ENCODE measurements around the gene ANKS1A. TPM values are rescaled to one million over a fixed set of nuclear protein-coding genes. Genes with fewer than 3 reads are reported as not detected.
A peak's percentile ranks its signal among the peaks of the same experiment; 100 is the strongest.

Gene ANKS1A
- polyA plus RNA-seq, 3 donors = 1.7 to 8.0 (median 3.1) TPM

- 97% methylated on average over 10 of the region's 10 CpGs for WGBS (ENCODE audit: insufficient coverage)
- H3K9ac ChIP-seq (ENCODE audit: insufficient read depth, low read length, poor library complexity, severe bottlenecking) = no peak overlapping the region
Observed at GRCh38 chr6:35090734-35091133, 201.7 kb downstream of the ANKS1A start.

GRCh38 chr6:35091346-35092083, 202.5 kb downstream of the ANKS1A start:
- no peak overlapping the region for H3K4me3 Mint-ChIP-seq
- H3K27ac Mint-ChIP-seq = peak overlapping the region in 2 of 7 donors; percentile 22 to 32
- H3K4me1 ChIP-seq (ENCODE audit: control insufficient read depth in 1 of 2, insufficient read depth in 2 of 2, low read length in 2 of 2) = no peaks in the 10 kb centered on the region
- no peak for TF ChIP-seq CTCF (IDR thresholded peaks at IDR 0.05)
- no peaks in the 10 kb centered on the region for H3K9me3 Mint-ChIP-seq
- H3K4me2 ChIP-seq (replicated peaks; ENCODE audit: extremely low read depth, low read length, poor library complexity, severe bottlenecking) = no peak overlapping the region
- WGBS (ENCODE audit: insufficient coverage) = 96% methylated on average over 14 of the region's 18 CpGs
- peaks cover 46 to 55% of the 10 kb centered on the region in 2 donors for H3K36me3 ChIP-seq (replicated peaks in 1 of 2; ENCODE audit: control insufficient read depth in 1 of 2, insufficient read depth in 2 of 2, low read length in 2 of 2)
- no peaks in the 10 kb centered on the region for H4K20me1 ChIP-seq (ENCODE audit: insufficient read depth, low read length)
- peaks cover 0 to 1% (median 0%) of the 10 kb centered on the region in 3 donors for H3K27me3 Mint-ChIP-seq (ENCODE audit: low read depth in 3 of 3)
- H3K36me3 Mint-ChIP-seq = peaks cover 45 to 48% of the 10 kb centered on the region in 2 donors
- no peak for DNase-seq
- no peaks in the 10 kb centered on the region for H3K4me1 Mint-ChIP-seq
- H2AFZ ChIP-seq (ENCODE audit: insufficient read depth, low read depth, low read length, poor library complexity, severe bottlenecking) = no peak overlapping the region
- H3K9ac ChIP-seq (ENCODE audit: insufficient read depth, low read length, poor library complexity, severe bottlenecking) = no peak overlapping the region
- intact Hi-C loops (cut with micrococcal nuclease) = no loop called here
- H3K4me3 ChIP-seq (replicated peaks in 1 of 3; ENCODE audit: low read depth in 2 of 3, low read length in 3 of 3) = no peak overlapping the region
- no peaks in the 10 kb centered on the region for H3K9me3 ChIP-seq (replicated peaks in 1 of 2; ENCODE audit: control insufficient read depth in 1 of 2, insufficient read depth in 1 of 2, low read length in 2 of 2)
- no peak overlapping the region for H3K27ac ChIP-seq (ENCODE audit: low read depth in 1 of 2, low read length in 2 of 2)
- no peaks in the 10 kb centered on the region for H3K79me2 ChIP-seq (ENCODE audit: insufficient read depth, low read length)
- no peaks in the 10 kb centered on the region for H3K27me3 ChIP-seq (ENCODE audit: control insufficient read depth in 2 of 2, insufficient read depth in 2 of 2, low read length in 2 of 2)

More at GRCh38 chr6:35090734-35091133, 201.7 kb downstream of the ANKS1A start:
- H3K4me3 Mint-ChIP-seq = no peak overlapping the region
- Histone ChIP-seq H3K79me2 (ENCODE audit: insufficient read depth, low read length) (no peaks in the 10 kb centered on the region), H3K4me3 (replicated peaks in 1 of 3; ENCODE audit: low read depth in 2 of 3, low read length in 3 of 3) (no peak overlapping the region), H3K27ac (ENCODE audit: low read depth in 1 of 2, low read length in 2 of 2) (no peak overlapping the region), H3K4me2 (replicated peaks; ENCODE audit: extremely low read depth, low read length, poor library complexity, severe bottlenecking) (no peak overlapping the region), H3K4me1 (ENCODE audit: control insufficient read depth in 1 of 2, insufficient read depth in 2 of 2, low read length in 2 of 2) (no peaks in the 10 kb centered on the region), H3K9me3 (replicated peaks in 1 of 2; ENCODE audit: control insufficient read depth in 1 of 2, insufficient read depth in 1 of 2, low read length in 2 of 2) (no peaks in the 10 kb centered on the region), H3K36me3 (replicated peaks in 1 of 2; ENCODE audit: control insufficient read depth in 1 of 2, insufficient read depth in 2 of 2, low read length in 2 of 2) (peaks cover 53 to 63% of the 10 kb centered on the region in 2 donors), H2AFZ (ENCODE audit: insufficient read depth, low read depth, low read length, poor library complexity, severe bottlenecking) (no peak overlapping the region), H3K27me3 (ENCODE audit: control insufficient read depth in 2 of 2, insufficient read depth in 2 of 2, low read length in 2 of 2) (no peaks in the 10 kb centered on the region), H4K20me1 (ENCODE audit: insufficient read depth, low read length) (no peaks in the 10 kb centered on the region)
- H3K27ac Mint-ChIP-seq = no peak overlapping the region
- H3K36me3 Mint-ChIP-seq = peaks cover 51 to 55% of the 10 kb centered on the region in 2 donors
- no peak for DNase-seq
- H3K27me3 Mint-ChIP-seq (ENCODE audit: low read depth in 3 of 3) = peaks cover 0 to 1% (median 0%) of the 10 kb centered on the region in 3 donors
- TF ChIP-seq CTCF (IDR thresholded peaks at IDR 0.05) = no peak
- no peaks in the 10 kb centered on the region for H3K4me1 Mint-ChIP-seq
- peaks cover 0 to 1% (median 0%) of the 10 kb centered on the region in 7 donors for H3K9me3 Mint-ChIP-seq
- intact Hi-C loops (cut with micrococcal nuclease) = no loop called here

Data from CD14-positive monocyte (primary cell).